22Rv1 (cell line): Measurements from ENCODE around the gene MID2.
A peak's percentile ranks its signal among the peaks of the same experiment; 100 is the strongest.

Source experiments
- H3K27ac ChIP-seq: fragments of 450-650 bp; 2 replicates; pipeline ENCODE4 v1.5.1; 2017
- ZFX ChIP-seq: fragments of 450-650 bp; IDR thresholded peaks from 2 replicates; pipeline ENCODE4 v1.6.1; 2017; ENCODE audit warnings: antibody characterized with exemption, borderline replicate concordance
- TF ChIP-seq, protein P1 (sequence below): fragments of 450-650 bp; IDR thresholded peaks from 2 replicates; pipeline ENCODE4 v1.5.1; 2017; ENCODE audit warnings: mild to moderate bottlenecking

MID2 gene, protein sequence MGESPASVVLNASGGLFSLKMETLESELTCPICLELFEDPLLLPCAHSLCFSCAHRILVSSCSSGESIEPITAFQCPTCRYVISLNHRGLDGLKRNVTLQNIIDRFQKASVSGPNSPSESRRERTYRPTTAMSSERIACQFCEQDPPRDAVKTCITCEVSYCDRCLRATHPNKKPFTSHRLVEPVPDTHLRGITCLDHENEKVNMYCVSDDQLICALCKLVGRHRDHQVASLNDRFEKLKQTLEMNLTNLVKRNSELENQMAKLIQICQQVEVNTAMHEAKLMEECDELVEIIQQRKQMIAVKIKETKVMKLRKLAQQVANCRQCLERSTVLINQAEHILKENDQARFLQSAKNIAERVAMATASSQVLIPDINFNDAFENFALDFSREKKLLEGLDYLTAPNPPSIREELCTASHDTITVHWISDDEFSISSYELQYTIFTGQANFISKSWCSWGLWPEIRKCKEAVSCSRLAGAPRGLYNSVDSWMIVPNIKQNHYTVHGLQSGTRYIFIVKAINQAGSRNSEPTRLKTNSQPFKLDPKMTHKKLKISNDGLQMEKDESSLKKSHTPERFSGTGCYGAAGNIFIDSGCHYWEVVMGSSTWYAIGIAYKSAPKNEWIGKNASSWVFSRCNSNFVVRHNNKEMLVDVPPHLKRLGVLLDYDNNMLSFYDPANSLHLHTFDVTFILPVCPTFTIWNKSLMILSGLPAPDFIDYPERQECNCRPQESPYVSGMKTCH

DNA sequence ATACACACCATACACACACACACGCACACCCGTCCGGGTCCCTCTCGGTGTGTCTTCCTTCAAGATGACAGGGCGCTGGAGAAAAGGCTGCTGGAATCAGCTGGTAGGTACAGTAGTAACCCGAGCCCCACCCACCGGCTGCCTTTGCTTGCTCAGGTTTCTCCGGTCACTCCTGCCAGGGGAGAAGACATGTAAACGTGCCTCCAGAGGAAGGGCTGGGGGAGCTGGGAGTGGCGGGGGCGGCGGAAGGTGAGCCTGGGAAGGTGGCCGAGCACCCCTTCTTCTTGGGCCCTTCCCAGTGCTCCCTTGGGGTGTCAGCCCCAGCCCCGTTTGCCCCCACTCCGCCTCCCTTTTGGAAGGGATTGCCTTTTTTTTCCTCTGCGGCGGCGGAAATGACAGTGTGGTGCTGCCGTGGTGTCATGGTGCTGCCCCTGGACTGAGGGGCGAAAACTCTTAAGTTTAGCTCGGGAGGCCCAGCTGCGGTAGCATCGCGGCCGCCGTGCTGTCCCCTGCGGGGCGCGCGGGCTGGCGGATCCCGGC, at the start of gene MID2:
Gene MID2 (plus strand): TSS at position 169 of the 540 bp plus-strand sequence. CDS start 561 bp downstream, outside the sequence.
- H3K27ac ChIP-seq, result peak within 1 kb of the TSS; percentile 34; the same call in 1 of the 2 replicates
- no peak for TF ChIP-seq ZFX
- TF ChIP-seq, protein P1, sequence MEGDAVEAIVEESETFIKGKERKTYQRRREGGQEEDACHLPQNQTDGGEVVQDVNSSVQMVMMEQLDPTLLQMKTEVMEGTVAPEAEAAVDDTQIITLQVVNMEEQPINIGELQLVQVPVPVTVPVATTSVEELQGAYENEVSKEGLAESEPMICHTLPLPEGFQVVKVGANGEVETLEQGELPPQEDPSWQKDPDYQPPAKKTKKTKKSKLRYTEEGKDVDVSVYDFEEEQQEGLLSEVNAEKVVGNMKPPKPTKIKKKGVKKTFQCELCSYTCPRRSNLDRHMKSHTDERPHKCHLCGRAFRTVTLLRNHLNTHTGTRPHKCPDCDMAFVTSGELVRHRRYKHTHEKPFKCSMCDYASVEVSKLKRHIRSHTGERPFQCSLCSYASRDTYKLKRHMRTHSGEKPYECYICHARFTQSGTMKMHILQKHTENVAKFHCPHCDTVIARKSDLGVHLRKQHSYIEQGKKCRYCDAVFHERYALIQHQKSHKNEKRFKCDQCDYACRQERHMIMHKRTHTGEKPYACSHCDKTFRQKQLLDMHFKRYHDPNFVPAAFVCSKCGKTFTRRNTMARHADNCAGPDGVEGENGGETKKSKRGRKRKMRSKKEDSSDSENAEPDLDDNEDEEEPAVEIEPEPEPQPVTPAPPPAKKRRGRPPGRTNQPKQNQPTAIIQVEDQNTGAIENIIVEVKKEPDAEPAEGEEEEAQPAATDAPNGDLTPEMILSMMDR, result no peak

- TF ChIP-seq, protein P1, result peak; percentile 63
- no peak for TF ChIP-seq ZFX
- no peak overlapping the region for H3K27ac ChIP-seq
Observed at GRCh38 chrX:107776649-107777535, 48.8 kb upstream of the MID2 start.

GRCh38 chrX:107777536-107777832, 48.2 kb upstream of the MID2 start, which contains the start of gene NCBP2L:
Gene NCBP2L, plus strand, starts transcription at chrX:107777733. Its CDS starts 16,488 bp downstream, at chrX:107794221.
- H3K27ac ChIP-seq, result no peak within 1 kb of the TSS

DNA sequence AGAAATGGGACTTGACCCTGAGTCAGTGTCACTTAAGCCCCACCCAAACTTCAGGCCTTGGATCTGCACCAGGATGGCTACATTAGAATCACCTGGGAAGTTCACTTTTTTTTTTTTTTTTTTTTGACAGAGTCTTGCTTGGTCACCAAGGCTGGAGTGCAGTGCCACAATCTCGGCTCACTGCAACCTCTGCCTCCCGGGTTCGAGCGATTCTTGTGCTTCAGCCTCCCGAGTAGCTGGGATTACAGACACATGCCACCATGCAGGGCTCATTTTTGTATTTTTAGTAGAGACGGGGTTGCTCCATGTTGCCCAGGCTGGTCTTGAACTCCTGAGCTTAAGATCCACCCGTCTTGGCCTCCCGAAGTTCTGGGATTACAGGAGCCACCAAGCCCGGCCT, 45.1 kb upstream of the MID2 start:
- no peak for TF ChIP-seq ZFX
- TF ChIP-seq, protein P1, result no peak
- H3K27ac ChIP-seq, result no peak overlapping the region

More at GRCh38 chrX:107777536-107777832, 48.2 kb upstream of the MID2 start, which contains the start of gene NCBP2L:
- TF ChIP-seq, protein P1, result 0 out of 2 replicates have a peak, but pooled peaks have one; percentile 8
- no peak for TF ChIP-seq ZFX

GRCh38 chrX:107787827-107788226, 37.8 kb upstream of the MID2 start:
- TF ChIP-seq ZFX, result no peak
- TF ChIP-seq, protein P1, result no peak
- H3K27ac ChIP-seq, result no peak overlapping the region

DNA sequence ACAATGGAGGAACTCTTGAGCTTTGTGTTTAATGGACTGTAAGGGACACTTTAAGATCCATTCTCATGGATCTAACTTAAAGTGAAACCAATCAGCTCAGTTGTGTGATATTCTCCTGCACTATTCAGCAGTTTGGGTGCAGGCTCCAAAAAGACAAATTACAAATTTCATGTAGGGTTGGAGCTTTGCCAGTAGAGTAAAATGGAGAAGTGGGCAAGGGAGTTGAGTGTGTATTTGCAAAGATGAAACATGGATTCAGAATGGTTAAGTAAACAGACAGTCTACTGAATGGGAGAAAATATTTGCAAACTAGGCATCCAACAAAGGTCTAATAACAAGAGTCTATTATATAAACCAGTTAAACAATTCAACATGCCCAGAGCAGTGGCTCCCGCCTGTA, 21.2 kb upstream of the MID2 start:
- no peak overlapping the region for H3K27ac ChIP-seq
- no peak for TF ChIP-seq ZFX
- TF ChIP-seq, protein P1, result no peak
